HT-29 (cell line): ENCODE measurements around the gene CDK5. TPM values are rescaled to one million over a fixed set of nuclear protein-coding genes. Genes with fewer than 3 reads are reported as not detected.

Experiments
- total RNA-seq: library from RNA; depleted of rRNA; stranded (reverse); fragments of >200 nt; shearing (Covaris generic); gene quantifications from 2 replicates; pipeline ENCODE4 v1.2.3, GENCODE V29; 2014; rRNA removed

CDK5 gene
- total RNA-seq, 1 experiment from 2014 or later = 62.6 TPM

Other genes starting within 250 kb of the CDK5 start
- gene AOC1, start 205.4 kb downstream of the CDK5 start, total RNA-seq = 25.2 and 25.8 TPM in 2 replicates
- 2.2 and 2.8 TPM in 2 replicates for gene KCNH2, start 79.6 kb downstream of the CDK5 start, total RNA-seq
- gene NOS3, start 66.9 kb downstream of the CDK5 start, total RNA-seq = 6.7 and 13.0 TPM in 2 replicates
- 0.47 and 1.0 TPM in 2 replicates for gene ATG9B, start 33.4 kb downstream of the CDK5 start, total RNA-seq
- 81.6 and 97.8 TPM in 2 replicates for gene ABCB8, start 29.4 kb downstream of the CDK5 start, total RNA-seq
- 1.5 and 2.2 TPM in 2 replicates for gene ASIC3, start 9.4 kb downstream of the CDK5 start, total RNA-seq
- gene SLC4A2, start 1.7 kb upstream of the CDK5 start, total RNA-seq = 851 and 1,005 TPM in 2 replicates
- 265 and 300 TPM in 2 replicates for gene FASTK, start 22.9 kb upstream of the CDK5 start, total RNA-seq
- 258 and 264 TPM in 2 replicates for gene TMUB1, start 25.6 kb upstream of the CDK5 start, total RNA-seq
- gene AGAP3, start 28.6 kb upstream of the CDK5 start, total RNA-seq = 140 and 162 TPM in 2 replicates
- not detected in 2 replicates for gene GBX1, start 109.8 kb upstream of the CDK5 start, total RNA-seq
- gene ASB10, start 129.4 kb upstream of the CDK5 start, total RNA-seq = not detected in 2 replicates
- not detected in 2 replicates for gene H2BK1, start 152.6 kb upstream of the CDK5 start, total RNA-seq
- gene ABCF2, start 169.3 kb upstream of the CDK5 start, total RNA-seq = 80.2 and 82.5 TPM in 2 replicates
- 72.5 and 87.7 TPM in 2 replicates for gene CHPF2, start 174.6 kb upstream of the CDK5 start, total RNA-seq
- 1.1 and 1.3 TPM in 2 replicates for gene SMARCD3, start 190.8 kb upstream of the CDK5 start, total RNA-seq